ENCODE measurements around the gene SYCP2.
"Not testable (repeated sequence)": the region's sequence is repeated elsewhere in the genome, so short reads cannot be mapped to it uniquely, and the experiment has no call there.

SYCP2 gene

GRCh38 chr20:59971428-59971827 is 38.0 kb upstream of the SYCP2 start:
- Histone ChIP-seq H3K4me3 (no peak overlapping the region), H3K27ac (no peak overlapping the region)
- DNase-seq (ENCODE audit: low spot score): no peak
- no peak for TF ChIP-seq CTCF (IDR thresholded peaks at IDR 0.05)

- TF ChIP-seq CTCF (IDR thresholded peaks at IDR 0.05): no peak
- no peak overlapping the region for H3K27ac ChIP-seq
Observed at GRCh38 chr20:59966428-59966827, 33.0 kb upstream of the SYCP2 start.

GRCh38 chr20:59962155-59962554 is 28.7 kb upstream of the SYCP2 start:
- no peak for DNase-seq (ENCODE audit: low spot score)

More at GRCh38 chr20:59966428-59966827, 33.0 kb upstream of the SYCP2 start:
- no peak for DNase-seq (ENCODE audit: low spot score)
- H3K4me3 ChIP-seq: no peak overlapping the region

GRCh38 chr20:59961423-59961822 is 28.0 kb upstream of the SYCP2 start:
- TF ChIP-seq CTCF (IDR thresholded peaks at IDR 0.05): no peak
- no peak overlapping the region for H3K27ac ChIP-seq
- no peak for DNase-seq (ENCODE audit: low spot score)
- H3K4me3 ChIP-seq: no peak overlapping the region

More at GRCh38 chr20:59962155-59962554, 28.7 kb upstream of the SYCP2 start:
- TF ChIP-seq CTCF (IDR thresholded peaks at IDR 0.05): no peak
- Histone ChIP-seq H3K27ac (no peak overlapping the region), H3K4me3 (no peak overlapping the region)

- no peak for DNase-seq (ENCODE audit: low spot score)
- TF ChIP-seq CTCF (IDR thresholded peaks at IDR 0.05): no peak
- H3K27ac ChIP-seq: no peak overlapping the region
- H3K4me3 ChIP-seq: no peak overlapping the region
Observed at GRCh38 chr20:59958626-59959025, 25.2 kb upstream of the SYCP2 start.

- no peak within 1 kb of the TSS for H3K4me3 ChIP-seq
- no peak for TF ChIP-seq CTCF (IDR thresholded peaks at IDR 0.05)
- H3K27ac ChIP-seq: no peak within 1 kb of the TSS
- no peak for DNase-seq (ENCODE audit: low spot score)
Observed at GRCh38 chr20:59958123-59958522, 24.7 kb upstream of the SYCP2 start, which contains the start of gene CDH26. TSS of gene CDH26 (plus strand) at chr20:59958423. CDS start at chr20:59958727, 304 bp downstream.

- H3K27ac ChIP-seq; DNase-seq (ENCODE audit: low spot score); H3K4me3 ChIP-seq: not testable (repeated sequence)
Observed at GRCh38 chr20:59957568-59957967, 24.1 kb upstream of the SYCP2 start.

Measured in coronary artery (tissue), 2 donors.